Stimulated activated CD4-positive, alpha-beta T cell treated with anti-CD3 and anti-CD28 coated beads, Interleukin-1b, Interleukin-23, amount 100 ng/mL, for 48 hours (primary cell): Measurements from ENCODE around the gene TRIM38.
A peak's percentile ranks its signal among the peaks of the same experiment; 100 is the strongest.

ENCODE experiments used
- DNase-seq: peaks from one replicate; pipeline ENCODE4 v3.0.0-alpha.2; 2020

TRIM38 gene

GRCh38 chr6:26028746-26029569 lies 66.4 kb downstream of the TRIM38 start:
- no peak for DNase-seq

- no peak for DNase-seq
Measured at GRCh38 chr6:26029570-26029856, 66.9 kb downstream of the TRIM38 start.

- DNase-seq, result no peak
Measured at GRCh38 chr6:26029857-26030653, 67.5 kb downstream of the TRIM38 start.

- DNase-seq, result no peak
Measured at GRCh38 chr6:26030716-26031115, 68.1 kb downstream of the TRIM38 start.

- DNase-seq, result no peak
Measured at GRCh38 chr6:26031151-26031594, 68.6 kb downstream of the TRIM38 start.

- peak; percentile 90 for DNase-seq
Measured at GRCh38 chr6:26031595-26032339, 69.2 kb downstream of the TRIM38 start.

GRCh38 chr6:26032340-26033084 lies 69.9 kb downstream of the TRIM38 start:
- peak; percentile 58 for DNase-seq

- peak; percentile 80 for DNase-seq
Measured at GRCh38 chr6:26033085-26033940, 70.7 kb downstream of the TRIM38 start.

- DNase-seq, result peak; percentile 74
Measured at GRCh38 chr6:26033941-26034354, 71.3 kb downstream of the TRIM38 start.

- DNase-seq, result no peak
Measured at GRCh38 chr6:26034905-26035304, 72.3 kb downstream of the TRIM38 start.
